OCI-LY1 (cell line): ENCODE data around the gene TNS3.

ENCODE experiments used
- H2AFZ ChIP-seq: fragments of 200-600 bp; sonication (generic), shearing (Covaris generic); 2 replicates; pipeline ENCODE4 v1.6.0; 2014; ENCODE audit warnings: antibody characterized with exemption, mild to moderate bottlenecking, low read length
- H3F3A ChIP-seq: fragments of 200-600 bp; sonication (generic), shearing (Covaris generic); 2 replicates; pipeline ENCODE4 v1.6.0; 2014; ENCODE audit warnings: mild to moderate bottlenecking, antibody characterized with exemption, low read length, moderate library complexity; ENCODE audit not compliant: insufficient read depth
- H3K27ac ChIP-seq: fragments of 200-600 bp; sonication (generic); 2 replicates; pipeline ENCODE4 v1.5.1; 2014; ENCODE audit warnings: low read length, mixed run types, mild to moderate bottlenecking, low read depth; ENCODE audit not compliant: poor library complexity, severe bottlenecking
- H3K27me3 ChIP-seq: fragments of 200-600 bp; sonication (generic); 2 replicates; pipeline ENCODE4 v1.6.0; 2014; ENCODE audit warnings: antibody characterized with exemption, mild to moderate bottlenecking, low read length, moderate library complexity; ENCODE audit not compliant: insufficient read depth
- H3K36me3 ChIP-seq: fragments of 200-600 bp; sonication (generic); 2 replicates; pipeline ENCODE4 v1.6.1; 2014; ENCODE audit warnings: mild to moderate bottlenecking, antibody characterized with exemption, low read length, moderate library complexity, mixed read lengths; ENCODE audit not compliant: insufficient read depth
- H3K4me1 ChIP-seq: fragments of 200-600 bp; sonication (generic); 2 replicates; pipeline ENCODE4 v1.5.1; 2014; ENCODE audit warnings: mild to moderate bottlenecking, low read length, moderate library complexity; ENCODE audit not compliant: insufficient read depth, severe bottlenecking
- H3K4me2 ChIP-seq: fragments of 200-600 bp; sonication (generic), shearing (Covaris generic); 2 replicates; pipeline ENCODE4 v1.6.1; 2014; ENCODE audit warnings: low read length
- H3K4me3 ChIP-seq: fragments of 200-600 bp; sonication (generic); 2 replicates; pipeline ENCODE4 v1.5.1; 2014; ENCODE audit warnings: low read length, low read depth, mild to moderate bottlenecking, mixed read lengths; ENCODE audit not compliant: poor library complexity, severe bottlenecking
- H3K79me2 ChIP-seq: fragments of 200-600 bp; shearing (Covaris generic); 2 replicates; pipeline ENCODE4 v1.6.1; 2016; ENCODE audit warnings: mixed run types, low read length, mixed read lengths; ENCODE audit not compliant: insufficient read depth
- H3K9ac ChIP-seq: fragments of 200-600 bp; sonication (generic), shearing (Covaris generic); 2 replicates; pipeline ENCODE4 v1.6.1; 2014; ENCODE audit warnings: mild to moderate bottlenecking, low read length, mixed read lengths
- H3K9me2 ChIP-seq: fragments of 200-600 bp; sonication (generic), shearing (Covaris generic); 2 replicates; pipeline ENCODE4 v1.6.1; 2014; ENCODE audit warnings: low read depth, mild to moderate bottlenecking, low read length, mixed read lengths
- H3K9me3 ChIP-seq: fragments of 200-600 bp; shearing (Covaris generic); 2 replicates; pipeline ENCODE4 v1.6.1; 2014; ENCODE audit warnings: low read length, mixed read lengths
- H4K20me1 ChIP-seq: fragments of 200-600 bp; sonication (generic), shearing (Covaris generic); 2 replicates; pipeline ENCODE4 v1.6.0; 2016; ENCODE audit warnings: mild to moderate bottlenecking, low read length; ENCODE audit not compliant: insufficient read depth
- EZH2 ChIP-seq: fragments of 200-600 bp; sonication (generic), shearing (Covaris generic); IDR thresholded peaks from 2 replicates; pipeline ENCODE4 v1.8.0; 2017; ENCODE audit warnings: borderline replicate concordance, mixed run types, mild to moderate bottlenecking, antibody characterized with exemption, low read length, moderate library complexity, mixed read lengths
- TF ChIP-seq, protein P1 (sequence below): fragments of 200-600 bp; sonication (generic), shearing (Covaris generic); IDR thresholded peaks from 2 replicates; pipeline ENCODE4 v1.5.1; 2017; ENCODE audit warnings: mild to moderate bottlenecking, antibody characterized with exemption, low read length, moderate library complexity, mixed read lengths

The TNS3 gene

GRCh38 chr7:47475880-47476227 is 106.1 kb downstream of the TNS3 start:
- Histone ChIP-seq H3K9ac (peak overlapping the region; percentile 20; the same call in 1 of the 2 replicates), H3K9me3 (no peaks in the 10 kb centered on the region), H3K4me3 (no peak overlapping the region), H3K79me2 (peaks cover 35% of the 10 kb centered on the region), H3K27me3 (no peaks in the 10 kb centered on the region), H3K9me2 (no peaks in the 10 kb centered on the region), H2AFZ (no peak overlapping the region), H3K4me2 (peak overlapping the region; percentile 45; the same call in 1 of the 2 replicates), H4K20me1 (no peaks in the 10 kb centered on the region), H3F3A (0 out of 2 replicates have a peak, but pooled peaks cover 3% of the 10 kb centered on the region), H3K36me3 (peaks cover 41% of the 10 kb centered on the region), H3K27ac (peak overlapping the region; percentile 79), H3K4me1 (peaks cover 87% of the 10 kb centered on the region)
- TF ChIP-seq EZH2 = no peak
- TF ChIP-seq, protein P1, sequence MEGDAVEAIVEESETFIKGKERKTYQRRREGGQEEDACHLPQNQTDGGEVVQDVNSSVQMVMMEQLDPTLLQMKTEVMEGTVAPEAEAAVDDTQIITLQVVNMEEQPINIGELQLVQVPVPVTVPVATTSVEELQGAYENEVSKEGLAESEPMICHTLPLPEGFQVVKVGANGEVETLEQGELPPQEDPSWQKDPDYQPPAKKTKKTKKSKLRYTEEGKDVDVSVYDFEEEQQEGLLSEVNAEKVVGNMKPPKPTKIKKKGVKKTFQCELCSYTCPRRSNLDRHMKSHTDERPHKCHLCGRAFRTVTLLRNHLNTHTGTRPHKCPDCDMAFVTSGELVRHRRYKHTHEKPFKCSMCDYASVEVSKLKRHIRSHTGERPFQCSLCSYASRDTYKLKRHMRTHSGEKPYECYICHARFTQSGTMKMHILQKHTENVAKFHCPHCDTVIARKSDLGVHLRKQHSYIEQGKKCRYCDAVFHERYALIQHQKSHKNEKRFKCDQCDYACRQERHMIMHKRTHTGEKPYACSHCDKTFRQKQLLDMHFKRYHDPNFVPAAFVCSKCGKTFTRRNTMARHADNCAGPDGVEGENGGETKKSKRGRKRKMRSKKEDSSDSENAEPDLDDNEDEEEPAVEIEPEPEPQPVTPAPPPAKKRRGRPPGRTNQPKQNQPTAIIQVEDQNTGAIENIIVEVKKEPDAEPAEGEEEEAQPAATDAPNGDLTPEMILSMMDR = no peak

GRCh38 chr7:47474937-47475879 is 106.7 kb downstream of the TNS3 start:
- Histone ChIP-seq H3K4me1 (peaks cover 81% of the 10 kb centered on the region), H2AFZ (no peak overlapping the region), H3K36me3 (peaks cover 47% of the 10 kb centered on the region), H3K27ac (peak overlapping the region; percentile 79), H3K9me3 (no peaks in the 10 kb centered on the region), H3K79me2 (peaks cover 32% of the 10 kb centered on the region), H3K9me2 (no peaks in the 10 kb centered on the region), H3K4me3 (peak overlapping the region; percentile 11), H3K9ac (peak overlapping the region; percentile 23; the same call in 1 of the 2 replicates), H3K27me3 (no peaks in the 10 kb centered on the region), H3K4me2 (peak overlapping the region; percentile 45), H4K20me1 (no peaks in the 10 kb centered on the region), H3F3A (0 out of 2 replicates have a peak, but pooled peaks cover 3% of the 10 kb centered on the region)
- TF ChIP-seq, protein P1 = peak; percentile 17; the same call in 1 of the 2 replicates
- no peak for TF ChIP-seq EZH2

DNA sequence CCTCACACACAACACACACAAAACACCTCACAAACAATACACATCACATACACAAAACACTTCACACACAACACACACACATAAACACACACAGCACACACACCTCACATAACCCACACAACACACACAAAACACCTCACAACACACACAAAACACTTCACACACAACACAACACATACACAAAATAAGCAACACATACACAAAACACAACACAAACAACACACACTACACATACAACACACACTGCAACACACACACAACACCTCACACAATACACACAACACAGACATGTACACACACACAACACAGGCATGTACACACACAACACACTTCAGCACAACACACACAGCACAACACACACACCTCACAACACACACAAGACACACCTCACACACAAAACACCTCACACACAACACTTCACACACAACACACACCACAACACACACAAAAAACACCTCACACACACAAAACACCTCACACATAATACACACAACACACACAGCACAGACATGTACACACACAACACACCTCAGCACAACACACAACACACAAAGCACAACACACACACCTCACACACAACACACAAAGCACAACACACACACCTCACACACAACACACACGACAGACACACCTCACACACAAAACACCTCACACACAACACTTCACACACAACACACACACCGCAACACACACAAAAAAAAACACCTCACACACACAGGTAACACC is 107.5 kb downstream of the TNS3 start:
- Histone ChIP-seq H3K4me3 (peak overlapping the region; percentile 11), H3K79me2 (peaks cover 27% of the 10 kb centered on the region), H3K9me2 (no peaks in the 10 kb centered on the region), H3K27ac (peak overlapping the region; percentile 79), H3K9ac (peak overlapping the region; percentile 23; the same call in 1 of the 2 replicates), H3K9me3 (no peaks in the 10 kb centered on the region), H3K4me1 (peaks cover 72% of the 10 kb centered on the region), H4K20me1 (no peaks in the 10 kb centered on the region), H2AFZ (no peak overlapping the region), H3K27me3 (no peaks in the 10 kb centered on the region), H3F3A (0 out of 2 replicates have a peak, but pooled peaks cover 3% of the 10 kb centered on the region), H3K4me2 (peak overlapping the region; percentile 45), H3K36me3 (peaks cover 55% of the 10 kb centered on the region)
- TF ChIP-seq, protein P1 = no peak
- TF ChIP-seq EZH2 = no peak
